Endometrial microvascular endothelial cells (primary cell): Measurements from ENCODE around the gene FAM89B. TPM values are rescaled to one million over a fixed set of nuclear protein-coding genes. Genes with fewer than 3 reads are reported as not detected.

Experiments used
- in situ Hi-C: cut with HindIII; loops from 2 replicates; pipeline ENCODE4 v1.10.0; 2017; ENCODE audit warnings: low sequenced_read_pairs, low pct_unique_long_range_greater_than_20kb; ENCODE audit errors: inconsistent ontology term
- total RNA-seq: library from RNA; depleted of rRNA; stranded (reverse); fragments of >200 nt; gene quantifications from one replicate; pipeline ENCODE4 v1.2.3, GENCODE V29; 2015; ENCODE audit errors: inconsistent ontology term

Gene FAM89B
- total RNA-seq, 1 donor from 2014 or later, result 34.1 TPM

DNA sequence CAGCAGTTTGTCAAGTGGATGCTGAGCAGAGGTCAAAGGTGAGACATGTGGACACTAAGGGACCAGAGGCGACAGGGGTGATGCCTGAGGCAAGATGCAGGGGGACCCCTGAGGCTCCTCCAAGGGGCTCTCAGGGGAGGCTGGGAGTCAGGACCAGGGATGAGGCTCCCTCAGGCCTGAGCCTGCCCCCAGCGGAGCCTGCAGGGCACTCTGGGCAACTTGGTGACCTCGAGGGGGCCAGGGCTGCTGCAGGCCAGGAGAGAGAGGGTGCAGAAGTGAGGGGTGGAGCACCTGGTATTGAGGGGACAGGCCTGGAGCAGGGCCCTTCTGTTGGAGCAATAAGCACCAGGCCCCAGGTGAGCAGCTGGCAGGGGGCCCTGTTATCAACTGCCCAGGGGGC lies 9.6 kb downstream of the FAM89B start:
- in situ Hi-C loops, result no loop called here

DNA sequence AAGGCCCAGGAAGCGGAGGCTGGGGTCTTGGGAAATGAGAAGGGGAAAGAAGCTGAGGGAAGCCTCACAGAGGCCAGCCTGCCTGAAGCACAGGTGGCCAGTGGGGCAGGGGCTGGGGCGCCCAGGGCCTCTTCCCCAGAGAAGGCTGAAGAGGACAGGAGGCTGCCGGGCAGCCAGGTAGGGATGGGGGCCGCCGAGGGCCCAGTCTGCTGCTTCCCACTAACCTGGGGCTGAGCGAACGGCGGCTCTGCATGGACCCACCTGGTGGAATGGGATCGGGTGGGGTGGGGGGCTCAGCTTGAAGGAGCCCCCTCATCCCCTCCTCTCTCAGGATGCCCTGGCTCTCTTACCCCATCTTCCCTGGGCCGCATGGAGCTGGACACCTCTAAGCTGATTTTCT lies 11.3 kb downstream of the FAM89B start:
- in situ Hi-C loops, result no loop called here

- in situ Hi-C loops, result no loop called here
Measured at GRCh38 chr11:65584106-65584505, 11.8 kb downstream of the FAM89B start.

- in situ Hi-C loops, result no loop called here
Measured at GRCh38 chr11:65584723-65585171, 12.4 kb downstream of the FAM89B start.

DNA sequence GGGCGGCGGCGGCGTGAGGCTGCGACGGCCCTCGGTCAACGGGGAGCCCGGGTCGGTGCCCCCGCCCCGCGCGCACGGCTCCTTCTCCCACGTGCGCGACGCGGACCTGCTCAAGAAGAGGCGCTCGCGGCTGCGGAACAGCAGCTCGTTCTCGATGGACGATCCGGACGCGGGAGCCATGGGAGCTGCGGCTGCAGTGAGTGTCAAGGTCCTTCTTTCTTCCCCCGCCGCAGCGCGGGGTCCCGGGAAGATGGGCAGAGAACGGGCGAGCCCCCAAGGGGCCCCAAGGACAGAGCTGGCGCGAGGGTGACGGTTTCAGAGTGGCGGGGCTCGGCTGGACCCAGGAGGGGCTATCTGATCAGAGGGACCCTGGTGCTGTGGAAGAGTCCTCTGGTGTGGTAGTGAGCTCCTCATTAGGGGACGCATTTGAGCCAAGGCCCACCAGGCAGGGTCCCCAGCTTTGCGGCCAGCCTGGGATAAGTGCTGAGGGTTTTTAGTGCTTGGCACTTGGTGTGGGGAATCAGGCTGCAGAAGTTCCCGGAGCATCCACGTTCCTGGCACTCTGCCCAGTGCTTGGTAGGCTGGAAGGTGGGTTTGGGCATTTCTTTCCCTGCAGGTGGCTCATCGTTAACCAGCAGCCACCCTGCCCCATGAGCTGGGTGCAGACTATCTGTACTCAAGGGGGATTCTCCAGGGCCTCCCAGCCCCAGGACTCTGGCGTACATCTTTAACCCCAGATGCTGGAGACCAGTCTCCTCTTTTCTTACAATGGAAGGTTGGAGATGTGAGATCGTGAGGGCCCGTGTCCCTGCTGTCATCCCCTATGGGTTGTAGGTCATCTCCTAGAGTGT lies 13.3 kb downstream of the FAM89B start:
- in situ Hi-C loops, result no loop called here

DNA sequence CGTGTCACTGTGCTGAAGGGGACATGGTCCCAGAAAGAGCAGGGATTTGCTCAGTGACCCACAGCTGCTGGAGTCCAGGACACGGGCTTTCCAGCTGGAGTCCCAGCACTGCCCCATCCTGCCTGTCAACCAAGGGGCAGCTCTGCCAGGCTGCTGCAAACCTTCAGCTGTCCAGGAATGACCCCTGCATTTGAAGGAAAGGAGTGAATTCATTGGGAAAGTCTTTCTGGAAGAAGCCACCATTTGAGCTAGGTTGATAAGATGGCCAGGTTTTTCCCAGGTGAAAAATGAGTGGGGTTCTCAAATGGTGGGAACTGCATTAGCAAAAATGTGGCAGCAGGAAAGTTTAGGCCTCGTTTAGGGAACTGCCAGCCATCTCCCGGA lies 13.9 kb downstream of the FAM89B start:
- in situ Hi-C loops, result no loop called here

- in situ Hi-C loops, result no loop called here
Measured at GRCh38 chr11:65586676-65587075, 14.3 kb downstream of the FAM89B start.

DNA sequence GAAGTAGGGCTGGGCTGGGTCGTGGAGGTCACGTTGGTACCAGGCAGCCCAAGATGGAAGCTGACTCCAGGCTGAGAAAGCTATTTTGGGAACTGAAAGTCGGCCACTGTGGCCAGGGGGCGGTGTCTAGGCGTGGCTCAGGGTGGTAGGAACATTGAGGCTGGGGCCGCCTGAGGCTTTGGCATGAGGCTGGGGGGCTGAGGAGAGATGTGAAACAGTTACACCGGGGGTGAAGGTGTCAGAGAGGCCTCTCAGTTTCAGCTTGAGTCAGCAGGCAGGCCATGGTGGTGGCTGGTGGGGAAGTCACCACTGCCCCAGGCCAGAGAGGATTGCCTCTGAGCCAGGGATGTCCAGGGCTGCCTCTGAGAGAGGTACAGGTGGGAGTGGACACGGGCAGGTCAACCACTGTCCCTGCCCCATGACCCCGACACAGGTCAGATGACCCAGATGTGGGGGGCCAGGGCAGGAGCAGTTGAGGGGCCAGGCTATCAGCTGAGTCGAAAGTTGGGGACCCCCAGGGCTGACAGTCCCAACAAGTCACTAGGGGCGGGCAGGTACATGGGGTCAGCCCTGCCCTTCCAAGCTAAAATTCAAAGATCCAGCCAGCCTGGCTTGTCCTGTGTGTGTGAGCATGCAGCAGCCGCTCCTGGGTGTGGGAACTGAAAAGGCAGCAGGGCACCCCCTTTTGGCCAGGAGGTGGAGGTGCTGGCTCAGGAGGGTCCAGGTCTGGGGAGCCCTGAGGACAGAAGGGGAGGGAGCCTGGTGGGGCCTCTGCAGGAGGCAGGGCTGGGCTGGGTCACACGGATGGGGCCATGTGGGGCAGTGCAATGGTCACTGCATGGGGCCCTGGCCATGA lies 16.1 kb downstream of the FAM89B start:
- in situ Hi-C loops, result no loop called here

DNA sequence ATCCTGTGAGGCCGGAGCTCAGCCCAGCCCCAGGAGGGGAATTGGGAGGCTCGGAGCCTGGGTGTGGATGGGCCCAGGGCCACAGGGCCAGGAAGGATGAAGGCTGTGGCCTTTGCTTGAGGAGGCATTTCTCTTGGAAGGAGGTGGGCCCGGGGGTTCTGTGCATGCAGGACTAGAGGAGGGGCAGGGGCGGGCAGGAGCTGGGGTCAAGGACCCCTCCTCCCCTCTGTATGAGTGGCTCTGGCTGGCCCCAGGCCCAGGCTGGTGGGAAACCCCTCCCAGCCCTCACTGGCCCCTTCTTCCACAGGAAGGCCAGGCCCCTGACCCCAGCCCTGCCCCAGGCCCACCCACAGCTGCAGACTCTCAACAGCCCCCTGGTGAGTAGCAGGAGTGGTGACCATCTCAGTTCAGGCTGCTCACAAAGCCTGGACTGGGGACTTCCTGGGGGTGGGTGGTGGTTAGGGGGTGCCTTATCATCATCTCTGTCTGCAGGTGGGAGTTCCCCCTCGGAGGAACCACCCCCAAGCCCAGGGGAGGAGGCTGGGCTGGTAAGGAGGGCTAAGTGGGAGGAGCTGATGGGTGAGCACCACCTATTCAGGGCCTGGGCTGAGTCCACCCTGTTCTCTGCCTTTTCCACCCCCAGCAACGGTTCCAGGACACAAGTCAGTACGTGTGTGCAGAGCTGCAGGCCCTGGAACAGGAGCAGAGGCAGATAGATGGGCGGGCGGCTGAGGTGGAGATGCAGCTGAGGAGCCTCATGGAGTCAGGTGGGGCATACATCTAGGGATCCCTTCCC lies 17.3 kb downstream of the FAM89B start:
- in situ Hi-C loops, result no loop called here

- in situ Hi-C loops, result no loop called here
Measured at GRCh38 chr11:65590240-65590738, 18.0 kb downstream of the FAM89B start.

- in situ Hi-C loops, result no loop called here
Measured at GRCh38 chr11:65591939-65592857, 19.9 kb downstream of the FAM89B start.

GRCh38 chr11:65592858-65593517 lies 20.6 kb downstream of the FAM89B start:
- in situ Hi-C loops, result no loop called here

GRCh38 chr11:65593518-65594414 lies 21.4 kb downstream of the FAM89B start:
- in situ Hi-C loops, result no loop called here

DNA sequence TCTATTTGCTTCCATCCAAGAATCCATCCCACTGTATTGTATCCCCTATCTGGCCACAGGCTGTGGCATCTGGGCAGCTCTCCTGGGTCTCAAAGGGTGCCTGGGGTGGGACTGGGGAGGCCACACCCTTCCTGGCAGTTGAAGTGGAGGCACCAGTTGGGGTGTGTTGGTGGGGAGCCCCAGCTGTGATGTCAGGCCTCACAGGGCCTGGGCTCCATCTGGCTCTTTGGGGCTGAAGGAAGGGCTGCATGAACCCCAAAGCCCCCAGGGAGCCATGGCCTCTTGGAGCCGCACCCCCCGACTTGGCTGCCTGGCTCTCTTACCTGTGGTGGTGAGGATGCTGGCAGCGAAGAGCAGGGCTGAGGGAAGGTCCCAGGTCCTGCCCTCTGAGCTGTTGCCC lies 22.8 kb downstream of the FAM89B start:
- in situ Hi-C loops, result no loop called here

DNA sequence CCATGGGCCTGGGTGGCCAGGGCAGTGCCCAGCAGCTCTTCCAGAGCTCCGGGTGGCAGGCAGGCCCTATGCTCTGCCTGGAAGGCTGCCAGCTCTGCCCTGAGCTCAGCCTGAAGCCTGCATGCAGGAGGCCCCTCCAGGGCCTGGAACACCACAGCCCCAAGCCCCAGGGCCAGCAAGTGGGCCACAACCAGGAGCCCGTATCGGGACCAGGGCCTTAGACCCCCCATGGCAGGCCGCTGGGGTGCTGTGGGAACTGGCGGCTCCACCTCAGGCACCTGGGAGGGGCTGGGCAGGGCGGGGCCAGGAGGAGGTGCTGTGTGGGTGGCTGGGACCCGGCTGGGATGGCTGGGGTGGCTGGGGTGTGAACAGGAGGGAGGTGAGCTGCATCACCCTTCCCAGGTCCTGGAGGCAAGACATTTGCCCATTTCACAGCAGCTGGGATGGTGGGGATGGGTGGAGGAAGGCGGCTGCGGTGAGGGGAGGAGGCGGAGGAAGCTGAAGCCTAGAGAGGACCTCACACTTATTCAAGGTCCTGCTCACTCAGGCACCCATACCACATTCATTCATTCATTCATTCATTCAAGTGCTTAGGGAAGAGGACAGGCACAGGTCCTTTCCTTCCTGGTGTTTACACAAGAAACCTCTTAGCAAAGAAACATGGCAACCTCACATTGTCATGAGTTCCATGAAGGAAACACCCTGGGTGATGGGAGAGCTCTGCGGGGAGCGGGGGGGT lies 23.4 kb downstream of the FAM89B start, which contains the start of gene KCNK7:
Gene KCNK7, minus strand, starts transcription at position 258 of the 739 bp plus-strand sequence. Its CDS starts 28 bp downstream, at position 230.
- in situ Hi-C loops, result no loop called here

DNA sequence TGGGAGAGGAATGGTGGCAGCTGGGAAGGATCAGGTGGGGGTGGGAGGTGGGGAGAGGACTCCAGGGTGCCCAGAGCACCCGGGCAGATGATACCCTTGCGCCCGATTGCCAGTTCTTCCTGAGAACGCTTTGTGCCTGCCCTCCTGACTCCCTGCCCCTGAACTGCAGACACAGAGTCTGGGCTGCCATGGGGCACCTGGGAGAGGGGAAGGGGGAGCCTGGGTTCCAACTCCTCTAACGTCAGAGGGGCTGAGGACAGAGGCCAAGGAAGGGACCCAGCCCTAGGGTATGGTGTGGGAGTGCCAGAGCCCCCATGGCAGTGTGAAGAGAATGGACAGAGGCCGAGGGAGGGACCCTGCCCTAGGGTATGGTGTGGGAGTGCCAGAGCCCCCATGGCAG lies 24.2 kb downstream of the FAM89B start:
- in situ Hi-C loops, result no loop called here
